HG02943 (cell line): ENCODE data around the gene LRFN2.

ENCODE experiments used
- ATAC-seq: cut with Tn5 transposase; IDR thresholded peaks from one replicate; pipeline ENCODE4 v1.9.1; 2021; ENCODE audit warnings: mild to moderate bottlenecking, low read depth, moderate library complexity; ENCODE audit not compliant: unreplicated experiment

Gene LRFN2

DNA sequence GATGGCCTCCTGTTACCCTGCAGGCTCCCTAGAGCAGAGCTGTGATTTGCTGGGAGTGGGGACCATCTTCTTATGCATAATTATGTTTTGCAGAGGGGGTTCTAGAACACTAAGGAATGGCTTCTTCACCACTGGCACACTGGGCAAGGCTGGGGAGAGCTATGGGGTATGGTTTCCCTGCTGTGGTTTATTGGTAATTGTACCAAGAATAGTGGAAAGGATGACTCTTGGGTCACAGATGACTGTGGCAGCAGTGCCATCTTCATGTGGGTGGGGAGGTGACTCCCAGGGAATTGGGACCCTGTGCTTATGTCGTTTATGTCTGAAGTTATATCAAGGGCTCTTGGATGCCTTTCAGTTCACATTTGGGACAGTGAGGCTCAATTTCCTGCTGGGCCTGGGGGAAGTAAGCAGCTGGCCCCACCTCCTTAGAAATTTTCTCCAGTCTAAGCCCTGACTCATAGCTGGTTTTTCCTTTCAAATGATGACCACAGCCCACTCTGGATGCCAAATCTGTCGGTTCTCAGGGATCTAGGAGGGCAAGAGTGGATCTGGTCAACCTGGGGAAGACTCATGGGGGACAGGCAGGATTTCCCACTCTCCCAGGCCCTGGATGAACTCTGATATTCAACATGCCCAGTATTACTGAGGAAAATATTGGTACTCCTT lies 230.8 kb downstream of the LRFN2 start:
- ATAC-seq = no peak

DNA sequence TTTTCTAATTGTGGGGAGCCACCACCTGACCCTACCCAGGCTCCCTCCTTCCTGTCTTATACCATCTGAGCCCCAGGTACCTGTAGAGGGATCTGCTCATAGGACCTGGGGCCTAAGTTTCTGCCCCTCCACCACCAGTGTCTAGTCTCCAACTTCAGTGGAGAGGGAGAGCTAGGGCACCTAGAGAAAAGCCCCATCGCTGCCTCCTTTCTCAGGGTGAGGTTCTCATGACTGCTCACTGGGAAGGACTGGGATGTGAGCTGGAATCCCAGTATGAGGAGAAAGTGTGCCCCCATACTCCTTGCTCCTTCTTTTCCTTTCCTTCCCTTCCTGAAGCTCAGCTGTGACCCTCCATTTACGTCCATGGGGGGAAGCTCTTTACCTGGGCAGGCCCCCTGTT lies 231.6 kb downstream of the LRFN2 start:
- no peak for ATAC-seq

DNA sequence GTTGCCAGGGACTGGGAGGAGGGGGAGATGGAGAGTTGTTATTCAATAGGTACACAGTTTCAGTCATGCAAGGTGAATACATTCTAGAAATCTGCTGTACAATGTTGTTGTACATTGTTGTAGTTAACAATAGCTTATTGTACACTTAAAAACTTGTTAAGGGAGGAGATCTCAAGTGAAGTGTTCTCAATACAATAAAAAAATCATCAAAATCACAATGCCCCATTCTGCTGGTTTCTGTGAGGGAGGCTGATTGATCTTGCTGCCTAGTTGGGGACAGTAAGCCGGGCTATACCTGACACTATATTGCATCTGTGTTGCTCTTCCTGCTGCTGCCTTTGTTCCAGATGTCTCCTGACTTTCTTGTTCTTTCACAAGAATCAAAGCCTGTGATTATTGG lies 232.1 kb downstream of the LRFN2 start:
- ATAC-seq = no peak

- ATAC-seq = no peak
Measured at GRCh38 chr6:40353967-40354452, 233.2 kb downstream of the LRFN2 start.

- ATAC-seq = no peak
Measured at GRCh38 chr6:40353197-40353966, 233.8 kb downstream of the LRFN2 start.

DNA sequence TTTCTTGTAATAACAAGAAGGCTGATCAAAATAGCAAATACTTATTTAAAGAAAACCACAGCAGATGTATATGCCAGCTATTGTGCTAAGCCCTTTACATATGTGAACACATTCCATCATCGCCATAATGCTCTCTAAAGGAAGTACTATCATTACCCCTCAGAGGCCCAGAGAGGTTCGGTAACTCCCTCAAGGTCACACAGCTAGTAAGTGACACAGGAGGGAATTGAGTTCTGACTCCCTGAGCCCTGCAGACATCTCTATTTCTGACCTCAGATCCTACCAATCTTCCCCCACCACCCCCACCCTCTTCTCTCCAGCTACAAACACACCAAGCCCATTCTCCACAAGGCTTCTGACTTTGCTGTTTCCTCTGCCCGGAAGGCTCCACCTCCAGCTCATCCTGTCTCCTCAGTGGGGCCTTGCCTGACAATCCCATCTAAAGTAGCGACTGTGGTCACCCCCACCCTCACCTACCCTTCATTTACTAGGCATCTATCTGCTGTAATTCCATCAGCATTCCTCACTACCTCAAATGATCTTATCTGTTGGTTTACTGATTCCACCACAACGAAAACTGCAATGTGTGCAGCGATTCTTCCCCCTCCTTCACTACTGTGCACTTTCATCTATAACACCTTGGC lies 234.5 kb downstream of the LRFN2 start:
- no peak for ATAC-seq

GRCh38 chr6:40352006-40352405 lies 235.2 kb downstream of the LRFN2 start:
- no peak for ATAC-seq

DNA sequence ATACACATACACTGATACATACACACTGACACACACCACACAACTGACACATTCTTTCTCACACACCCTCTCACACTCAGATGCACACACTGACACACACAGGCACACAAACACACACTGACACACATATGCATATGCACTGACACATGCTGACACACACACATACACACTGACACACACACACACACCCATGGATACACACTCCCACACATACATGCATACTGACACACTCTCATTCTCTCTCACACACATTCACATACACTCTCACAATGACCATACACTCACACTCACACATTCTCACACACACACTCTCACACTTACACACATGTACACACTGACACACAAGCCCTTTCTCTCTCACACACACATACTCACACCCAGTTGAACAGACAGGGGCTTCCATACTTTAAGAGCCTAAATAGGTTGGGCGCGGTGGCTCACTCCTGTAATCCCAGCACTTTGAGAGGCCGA lies 236.4 kb downstream of the LRFN2 start:
- no peak for ATAC-seq

GRCh38 chr6:40349901-40350746 lies 237.0 kb downstream of the LRFN2 start:
- no peak for ATAC-seq

GRCh38 chr6:40349123-40349900 lies 237.9 kb downstream of the LRFN2 start:
- ATAC-seq = no peak

GRCh38 chr6:40348591-40348990 lies 238.6 kb downstream of the LRFN2 start:
- no peak for ATAC-seq

DNA sequence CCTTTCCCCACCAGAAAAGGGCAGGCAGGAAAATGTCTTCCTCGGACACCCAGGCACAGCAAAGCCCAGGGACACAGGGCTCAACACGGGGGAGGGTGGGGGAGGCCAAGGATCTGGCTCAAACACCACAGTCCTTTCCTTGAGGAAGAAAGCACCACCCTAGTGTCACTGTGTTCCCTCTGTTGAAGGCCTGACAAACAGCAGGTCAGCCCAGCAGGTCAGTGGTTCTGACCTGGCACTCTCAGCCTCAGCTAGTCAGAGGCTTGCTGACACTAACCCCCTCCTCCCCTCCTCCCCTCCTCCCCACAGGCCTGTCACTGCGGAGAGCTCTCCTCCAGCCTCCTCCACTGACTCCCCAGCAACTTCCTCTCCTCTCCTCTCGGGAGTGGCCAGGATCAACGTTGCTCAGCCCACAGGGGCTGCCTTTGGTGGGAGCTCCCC lies 239.6 kb downstream of the LRFN2 start:
- no peak for ATAC-seq

DNA sequence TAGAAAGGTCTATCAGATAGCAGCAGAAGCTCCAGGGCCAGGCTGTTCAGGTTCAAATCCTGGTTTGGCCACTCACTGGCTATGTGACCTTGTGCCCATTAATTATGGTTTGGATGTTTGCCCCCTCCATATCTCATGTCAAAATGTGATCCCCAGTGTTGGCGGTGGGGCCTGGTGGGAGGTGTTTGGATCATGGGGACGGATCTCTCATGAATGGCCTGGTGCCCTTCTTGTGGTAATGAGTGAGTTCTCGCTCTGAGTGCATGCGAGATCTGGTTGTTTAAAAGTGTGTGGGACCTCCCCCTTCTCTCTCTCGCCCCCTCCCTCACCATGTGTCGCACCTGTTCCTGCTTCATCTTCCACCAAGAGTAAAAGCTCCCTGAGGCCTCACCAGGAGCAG lies 240.9 kb downstream of the LRFN2 start:
- ATAC-seq = no peak

DNA sequence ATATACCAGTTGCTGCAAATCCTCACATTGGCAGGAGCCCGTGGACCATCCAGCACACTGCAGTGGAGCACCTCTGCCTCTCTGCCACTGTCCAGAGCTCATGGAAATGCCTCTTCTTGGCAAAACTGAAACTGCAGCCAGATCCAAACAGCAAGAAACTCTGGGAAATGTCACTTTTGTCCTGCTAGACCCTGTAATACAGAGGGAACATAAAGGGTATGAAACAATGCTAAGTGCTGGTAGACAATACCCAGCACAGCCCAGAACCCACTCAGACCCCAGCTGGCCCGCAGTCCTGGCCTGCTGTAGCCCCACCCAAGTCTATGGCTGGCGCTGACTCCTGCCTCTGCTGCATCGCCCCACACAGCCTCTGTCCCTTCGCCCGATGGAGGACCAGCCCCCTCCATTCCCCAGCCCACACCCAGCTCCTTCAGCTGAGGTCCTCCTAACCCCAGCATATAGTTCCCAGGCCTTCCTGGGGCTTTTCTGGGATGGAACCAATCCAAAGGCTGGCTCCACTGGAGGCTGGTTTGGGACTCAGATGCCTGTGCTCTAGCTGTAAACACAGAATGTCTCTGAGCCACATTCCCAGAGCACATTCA lies 242.5 kb downstream of the LRFN2 start:
- no peak for ATAC-seq

DNA sequence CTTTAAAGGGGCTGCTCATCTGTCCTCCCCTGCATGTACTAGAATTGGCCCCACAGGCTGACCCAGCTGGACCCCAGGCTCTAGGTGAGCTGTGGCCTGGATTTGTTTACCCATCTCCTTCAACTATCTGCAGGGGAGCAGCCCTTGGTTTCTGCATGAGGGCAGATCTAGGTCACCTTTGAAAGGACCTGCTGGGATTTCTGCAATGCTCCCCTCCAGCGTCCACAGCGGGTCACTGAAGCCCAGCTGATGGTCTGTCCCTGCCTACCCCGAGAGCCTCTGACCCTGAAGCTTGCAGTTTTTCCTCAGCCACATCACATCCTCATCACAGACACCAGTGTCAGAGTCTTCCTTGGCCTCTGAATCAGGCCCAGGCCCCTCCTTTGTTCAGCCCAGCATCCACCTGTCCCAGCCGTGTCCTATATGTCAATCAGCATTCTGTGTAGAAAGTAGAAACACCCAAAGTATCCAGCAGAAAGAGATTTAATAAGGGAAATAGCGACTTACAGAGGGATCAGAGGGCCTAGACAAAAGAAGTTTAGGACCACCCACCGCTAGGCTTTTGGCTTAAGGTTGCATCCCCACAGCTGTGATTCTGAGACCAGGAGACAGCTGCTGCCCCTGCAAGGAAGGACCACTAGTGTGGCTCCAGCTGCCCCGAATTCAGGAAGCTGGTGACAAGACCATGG lies 243.1 kb downstream of the LRFN2 start:
- ATAC-seq = no peak

DNA sequence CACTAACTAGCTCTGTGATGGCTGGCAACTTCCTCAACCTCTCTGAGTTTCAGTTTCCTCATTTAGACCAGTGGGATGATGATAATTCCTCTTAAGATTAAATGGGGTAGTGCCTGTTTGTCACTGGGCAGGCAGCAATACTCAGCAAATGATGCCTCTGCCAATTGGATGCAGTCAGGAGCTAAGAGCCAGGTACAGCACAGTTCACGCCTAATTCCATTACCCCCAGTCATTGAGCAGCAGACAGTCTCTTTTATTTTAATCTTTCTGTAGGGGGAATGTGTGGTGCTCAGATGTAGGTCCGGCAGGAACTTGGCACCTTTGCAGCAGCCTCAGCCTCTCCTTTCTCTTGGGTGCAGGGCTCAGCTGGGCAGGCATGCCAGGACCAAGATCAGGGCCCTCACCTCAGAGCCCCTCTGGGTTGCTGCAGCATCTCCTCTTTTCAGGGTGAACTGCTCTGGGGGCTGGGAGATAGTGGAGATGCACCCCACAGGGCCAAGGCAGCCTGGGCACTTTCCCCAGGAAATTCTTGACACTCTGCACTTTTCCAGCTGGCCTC lies 243.8 kb downstream of the LRFN2 start:
- no peak for ATAC-seq

DNA sequence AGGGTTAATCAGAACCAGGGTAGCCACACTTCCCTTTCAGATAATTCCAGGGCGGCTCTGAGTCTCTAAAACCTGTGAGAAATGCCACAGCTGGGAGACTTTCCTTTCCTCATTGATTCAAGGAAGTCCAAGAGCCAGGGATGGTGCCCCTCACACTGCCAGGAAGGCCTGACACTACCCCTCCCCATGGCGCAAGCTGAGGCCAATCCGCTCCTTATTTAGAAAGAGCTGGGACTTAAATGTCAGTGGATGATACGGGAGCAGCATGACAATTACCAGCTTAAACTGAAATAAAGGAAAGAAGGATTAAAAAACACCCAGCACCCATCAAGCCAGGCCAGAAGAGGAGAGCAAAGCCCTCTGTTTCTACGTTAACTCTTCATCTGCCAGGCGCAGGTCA lies 244.4 kb downstream of the LRFN2 start:
- ATAC-seq = no peak

DNA sequence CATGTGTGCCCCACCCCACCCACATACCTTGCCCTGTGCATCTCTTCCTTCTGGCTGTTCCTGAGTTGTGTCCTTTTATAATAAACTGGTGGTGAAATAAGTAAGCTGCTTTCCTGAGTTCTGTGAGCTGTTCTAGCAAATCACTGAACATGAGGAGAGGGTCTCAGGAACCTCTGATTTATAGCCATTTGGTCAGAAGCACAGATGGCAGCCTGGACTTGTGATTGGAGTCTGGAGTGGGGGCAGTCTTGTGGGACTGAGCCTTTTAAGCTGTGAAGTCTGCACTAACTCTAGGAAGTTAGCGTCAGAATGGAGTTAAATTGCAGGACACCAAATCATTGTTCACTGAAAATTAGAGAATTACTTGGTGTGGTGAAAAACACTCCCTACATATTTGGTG lies 245.4 kb downstream of the LRFN2 start:
- ATAC-seq = no peak
